ENCODE measurements around the gene IMPA2.

- TF ChIP-seq CTCF (IDR thresholded peaks at IDR 0.05; ENCODE audit: low read depth, low read length, poor library complexity, severe bottlenecking) (no peak), EZH2phosphoT487 (IDR thresholded peaks at IDR 0.05; ENCODE audit: borderline replicate concordance, low read length) (no peak)
Observed at GRCh38 chr18:12068950-12069320, 87.6 kb downstream of the IMPA2 start.

All from DOHH2 (cell line).